Measurements from ENCODE around the gene F2. TPM values are rescaled to one million over a fixed set of nuclear protein-coding genes. Genes with fewer than 3 reads are reported as not detected.

The F2 gene
- total RNA-seq, 1 experiment from 2014 or later = 0.47 TPM

- ChIA-PET POLR2A (interaction anchor here (1.2 to 1.6 kb wide), 2 partner anchors 13 to 17 kb away, joined by 3 read pairs; no protein-coding TSS in a partner anchor), RAD21 (ENCODE audit: low non-redundant PET in 1 of 2, low total read pairs in 2 of 2, uncharacterized antibody in 2 of 2, unreplicated experiment in 2 of 2) (no interaction called here), CTCF (interaction anchor here (1.5 kb wide), 1 partner anchor 317 kb away, joined by 3 read pairs; no protein-coding TSS in a partner anchor)
- peaks cover 36% of the 10 kb centered on the region for H3K79me2 ChIP-seq (ENCODE audit: insufficient read depth, low read length)
- no peaks in the 10 kb centered on the region for H3K27me3 ChIP-seq (ENCODE audit: insufficient read depth, low read length)
- peak; percentile 99 for DNase-seq (ENCODE audit: low read depth, low spot score)
- no peaks in the 10 kb centered on the region for H3K9me2 ChIP-seq (ENCODE audit: insufficient read depth)
- H3K4me2 ChIP-seq (ENCODE audit: low read length) = peak within 1 kb of the TSS; percentile 72
- peak within 1 kb of the TSS; percentile 87 to 91 for H3K4me3 ChIP-seq (replicated peaks in 1 of 2; ENCODE audit: low read depth in 1 of 2, low read length in 2 of 2)
- H4K20me1 ChIP-seq (ENCODE audit: insufficient read depth) = no peaks in the 10 kb centered on the region
- intact Hi-C loops (cut with micrococcal nuclease) = no loop called here
- peaks cover 2 to 23% of the 10 kb centered on the region in 2 experiments; a peak in 2 of 4 replicates for H3K4me1 ChIP-seq (ENCODE audit: control insufficient read depth in 1 of 2, insufficient read depth in 2 of 2, low read length in 2 of 2)
- peak within 1 kb of the TSS; percentile 81 for H2AFZ ChIP-seq (ENCODE audit: low read depth, low read length, poor library complexity, severe bottlenecking)
- no TSS peak for BruUV-seq (replicated peaks)
- peak within 1 kb of the TSS; percentile 96 for H3K27ac ChIP-seq (ENCODE audit: low read depth, low read length)
- peaks cover 20 to 27% of the 10 kb centered on the region in 2 experiments for H3K36me3 ChIP-seq (ENCODE audit: control insufficient read depth in 1 of 2, insufficient read depth in 2 of 2, low read length in 2 of 2)
- H3K9me3 ChIP-seq (ENCODE audit: control insufficient read depth in 1 of 2, insufficient read depth in 1 of 2, low read depth in 1 of 2, low read length in 2 of 2) = no peaks in the 10 kb centered on the region
- ATAC-seq = peak; percentile 89
- H3K9ac ChIP-seq (ENCODE audit: low read length) = peak within 1 kb of the TSS; percentile 75
- TF ChIP-seq JUND (IDR thresholded peaks at IDR 0.05) = no peak
- peak; percentile 86 for TF ChIP-seq MAX (IDR thresholded peaks at IDR 0.05)
- no peak for TF ChIP-seq REST (IDR thresholded peaks at IDR 0.05; ENCODE audit: low read depth)
- TF ChIP-seq CBX3 (IDR thresholded peaks at IDR 0.05; ENCODE audit: low read depth) = peak; percentile 76; the same call in 1 of the 2 replicates
- no peak for TF ChIP-seq EZH2phosphoT487 (IDR thresholded peaks at IDR 0.05; ENCODE audit: borderline replicate concordance)
- TF ChIP-seq ELF1 (IDR thresholded peaks at IDR 0.05; ENCODE audit: borderline replicate concordance, low read depth) = peak; percentile 84
- TF ChIP-seq EZH2 (IDR thresholded peaks at IDR 0.05) = no peak
- TF ChIP-seq POLR2AphosphoS5 (IDR thresholded peaks at IDR 0.05; ENCODE audit: low read depth, low read length) = peak; percentile 76
- TF ChIP-seq TCF7L2 (IDR thresholded peaks at IDR 0.05; ENCODE audit: borderline replicate concordance, extremely low read depth, insufficient read depth, insufficient read length) = peak; percentile 16
- no peak for TF ChIP-seq ZNF274 (IDR thresholded peaks at IDR 0.05; ENCODE audit: low read depth, low read length)
- no peak for TF ChIP-seq YY1 (IDR thresholded peaks at IDR 0.05; ENCODE audit: extremely low read depth, insufficient replicate concordance, low read depth, low read length)
- TF ChIP-seq ZBTB33 (IDR thresholded peaks at IDR 0.05; ENCODE audit: extremely low read depth, insufficient replicate concordance, low read length) = no peak
- no peak; the same call in 1 of the 2 replicates for TF ChIP-seq FOSL1 (IDR thresholded peaks at IDR 0.05; ENCODE audit: low read depth)
- peak; percentile 48; the same call in 1 of the 2 replicates for TF ChIP-seq ZFX (IDR thresholded peaks at IDR 0.05)
- no peak for TF ChIP-seq ATF3 (IDR thresholded peaks at IDR 0.05)
- no peak for TF ChIP-seq RAD21 (IDR thresholded peaks at IDR 0.05; ENCODE audit: low read depth)
- no peak for TF ChIP-seq CTCF (IDR thresholded peaks at IDR 0.05 in 2 of 3, conservative IDR thresholded peaks at IDR 0.05 in 1 of 3; ENCODE audit: borderline replicate concordance in 1 of 3, insufficient read depth in 1 of 3, low read depth in 2 of 3, low read length in 2 of 3)
Observed at GRCh38 chr11:46700241-46701077, 18.6 kb upstream of the F2 start, which contains the start of the genes ARHGAP1 and ZNF408. Gene ARHGAP1 (minus strand): TSS chr11:46700619. CDS start chr11:46696107, 4,512 bp downstream. Gene ZNF408 (plus strand): TSS chr11:46701031. CDS start chr11:46701048, 17 bp downstream.
